RCC 7860 (cell line): ENCODE measurements around the gene WWP2.

Experiments used
- DNase-seq: peaks from one replicate; pipeline ENCODE4 v3.0.0-alpha.2; 2015; ENCODE audit warnings: low spot score
- FAIRE-seq: peaks from 2 replicates; lab custom pipeline; 2012; peaks lifted over from hg19 to GRCh38; lab: Jason Lieb, UNC

The WWP2 gene

GRCh38 chr16:69921127-69921526 is 159.0 kb downstream of the WWP2 start:
- FAIRE-seq (no peak), DNase-seq (no peak)

GRCh38 chr16:69922200-69922599 is 160.1 kb downstream of the WWP2 start:
- no peak for DNase-seq
- FAIRE-seq = no peak

GRCh38 chr16:69924041-69924775 is 162.1 kb downstream of the WWP2 start:
- no peak for DNase-seq
- FAIRE-seq = no peak

- peak; percentile 43 for DNase-seq
- no peak for FAIRE-seq
Observed at GRCh38 chr16:69924777-69925191, 162.7 kb downstream of the WWP2 start.

- no peak for FAIRE-seq
- no peak for DNase-seq
Observed at GRCh38 chr16:69925311-69925710, 163.2 kb downstream of the WWP2 start.

GRCh38 chr16:69926241-69926640 is 164.1 kb downstream of the WWP2 start:
- no peak for FAIRE-seq
- DNase-seq = no peak

GRCh38 chr16:69927056-69927757 is 165.1 kb downstream of the WWP2 start:
- peak; percentile 5 for DNase-seq

GRCh38 chr16:69928856-69929400 is 166.8 kb downstream of the WWP2 start:
- DNase-seq = no peak

More at GRCh38 chr16:69927056-69927757, 165.1 kb downstream of the WWP2 start:
- no peak for FAIRE-seq

GRCh38 chr16:69929480-69929879 is 167.3 kb downstream of the WWP2 start:
- DNase-seq (no peak), FAIRE-seq (no peak)

More at GRCh38 chr16:69928856-69929400, 166.8 kb downstream of the WWP2 start:
- no peak for FAIRE-seq

GRCh38 chr16:69930117-69930776 is 168.1 kb downstream of the WWP2 start:
- no peak for FAIRE-seq
- peak; percentile 40 for DNase-seq

GRCh38 chr16:69931631-69932030 is 169.5 kb downstream of the WWP2 start:
- DNase-seq (no peak), FAIRE-seq (no peak)

GRCh38 chr16:69932228-69932627 is 170.1 kb downstream of the WWP2 start:
- FAIRE-seq (no peak), DNase-seq (no peak)

GRCh38 chr16:69932691-69933392 is 170.7 kb downstream of the WWP2 start:
- DNase-seq (no peak), FAIRE-seq (no peak)

GRCh38 chr16:69934044-69934443 is 171.9 kb downstream of the WWP2 start:
- DNase-seq (no peak), FAIRE-seq (no peak)

GRCh38 chr16:69934751-69935150 is 172.6 kb downstream of the WWP2 start:
- DNase-seq (no peak), FAIRE-seq (no peak)

- no peak for FAIRE-seq
- no peak for DNase-seq
Observed at GRCh38 chr16:69935278-69935711, 173.2 kb downstream of the WWP2 start.

- FAIRE-seq = no peak
- DNase-seq = no peak
Observed at GRCh38 chr16:69935740-69936139, 173.6 kb downstream of the WWP2 start.

GRCh38 chr16:69936252-69936651 is 174.1 kb downstream of the WWP2 start:
- no peak for FAIRE-seq
- no peak for DNase-seq

GRCh38 chr16:69936751-69937211 is 174.6 kb downstream of the WWP2 start:
- FAIRE-seq (no peak), DNase-seq (no peak)

GRCh38 chr16:69937465-69937951 is 175.4 kb downstream of the WWP2 start:
- FAIRE-seq (no peak), DNase-seq (no peak)
